GM06990 (cell line): ENCODE data around the gene SORD.

Experiments used
- DNase-seq: peaks from one replicate; pipeline ENCODE4 v3.0.0-alpha.2; 2011; ENCODE audit not compliant: insufficient read length; ENCODE audit errors: extremely low read depth
- H3K27me3 ChIP-seq: replicated peaks from 2 replicates; pipeline ENCODE4 v1.6.0; 2011; ENCODE audit warnings: low read length; ENCODE audit not compliant: control insufficient read depth, insufficient read depth
- H3K36me3 ChIP-seq: 2 replicates; pipeline ENCODE4 v1.5.1; 2011; ENCODE audit warnings: low read length; ENCODE audit not compliant: control insufficient read depth, insufficient read depth
- H3K4me3 ChIP-seq: replicated peaks from 2 replicates; pipeline ENCODE4 v1.5.1; 2011; ENCODE audit warnings: low read depth, mild to moderate bottlenecking, control low read depth, low read length
- TF ChIP-seq, protein P1 (sequence below): IDR thresholded peaks from 2 replicates; pipeline ENCODE4 v1.5.1; 2011; ENCODE audit warnings: low read length, control low read depth, mild to moderate bottlenecking, inconsistent platforms; ENCODE audit not compliant: insufficient read depth, poor library complexity, severe bottlenecking

SORD gene

DNA sequence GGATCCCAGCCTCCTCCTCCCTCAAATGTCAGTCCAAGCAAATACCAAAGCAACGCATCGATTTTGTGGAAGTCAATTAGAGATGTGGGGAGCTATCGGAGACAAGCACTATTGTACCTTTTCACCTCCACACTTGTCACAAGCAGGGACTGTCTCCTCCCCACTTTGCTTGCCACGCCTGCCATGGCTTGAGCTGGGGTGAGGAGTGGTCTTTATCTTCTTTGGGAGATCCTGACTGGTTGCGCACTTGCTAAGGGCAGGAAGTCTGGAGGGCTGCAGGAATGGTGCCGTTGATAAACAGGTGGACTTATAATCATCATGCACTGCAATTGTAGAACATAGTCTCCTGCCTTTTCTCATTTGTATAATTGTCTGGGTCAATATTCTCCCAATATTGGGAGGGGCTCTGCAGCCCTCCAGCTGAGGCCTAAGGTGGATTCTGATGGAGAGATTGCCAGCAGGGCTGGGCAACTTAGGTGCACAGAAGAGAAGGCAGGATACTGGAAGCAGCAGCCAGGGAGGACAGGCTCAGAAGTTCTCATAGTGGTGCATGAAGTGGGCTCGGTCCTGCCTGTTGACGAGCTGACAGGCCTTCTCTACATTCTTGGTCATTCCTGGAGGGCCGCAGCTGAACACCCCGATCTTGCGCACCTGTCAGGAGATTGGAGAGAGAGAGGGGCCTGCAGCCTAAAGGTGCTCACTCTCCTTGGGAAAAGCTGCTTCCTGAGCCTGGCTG lies 70.8 kb downstream of the SORD start:
- no peaks in the 10 kb centered on the region for H3K36me3 ChIP-seq
- TF ChIP-seq, protein P1, sequence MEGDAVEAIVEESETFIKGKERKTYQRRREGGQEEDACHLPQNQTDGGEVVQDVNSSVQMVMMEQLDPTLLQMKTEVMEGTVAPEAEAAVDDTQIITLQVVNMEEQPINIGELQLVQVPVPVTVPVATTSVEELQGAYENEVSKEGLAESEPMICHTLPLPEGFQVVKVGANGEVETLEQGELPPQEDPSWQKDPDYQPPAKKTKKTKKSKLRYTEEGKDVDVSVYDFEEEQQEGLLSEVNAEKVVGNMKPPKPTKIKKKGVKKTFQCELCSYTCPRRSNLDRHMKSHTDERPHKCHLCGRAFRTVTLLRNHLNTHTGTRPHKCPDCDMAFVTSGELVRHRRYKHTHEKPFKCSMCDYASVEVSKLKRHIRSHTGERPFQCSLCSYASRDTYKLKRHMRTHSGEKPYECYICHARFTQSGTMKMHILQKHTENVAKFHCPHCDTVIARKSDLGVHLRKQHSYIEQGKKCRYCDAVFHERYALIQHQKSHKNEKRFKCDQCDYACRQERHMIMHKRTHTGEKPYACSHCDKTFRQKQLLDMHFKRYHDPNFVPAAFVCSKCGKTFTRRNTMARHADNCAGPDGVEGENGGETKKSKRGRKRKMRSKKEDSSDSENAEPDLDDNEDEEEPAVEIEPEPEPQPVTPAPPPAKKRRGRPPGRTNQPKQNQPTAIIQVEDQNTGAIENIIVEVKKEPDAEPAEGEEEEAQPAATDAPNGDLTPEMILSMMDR = no peak
- no peak for DNase-seq
- peaks cover 2% of the 10 kb centered on the region for H3K27me3 ChIP-seq
- H3K4me3 ChIP-seq = no peak overlapping the region

DNA sequence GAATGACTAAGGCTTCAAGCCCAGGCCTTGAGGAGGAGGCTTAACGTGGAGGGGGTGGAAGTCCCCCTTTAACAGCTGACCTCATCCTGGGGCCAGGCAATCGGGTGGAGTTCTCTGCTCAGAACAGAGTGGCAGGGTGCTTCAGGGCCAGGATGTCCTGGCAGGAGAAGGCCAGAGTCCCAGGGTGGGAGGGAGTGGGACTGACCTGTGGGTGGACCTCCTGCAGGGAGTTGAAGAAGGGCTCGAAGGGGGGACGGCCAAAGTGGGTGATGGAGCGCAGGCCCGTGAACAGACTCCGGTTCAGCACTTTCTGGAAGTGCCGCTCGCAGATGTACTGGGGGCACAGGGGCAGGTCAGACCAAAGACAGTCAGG lies 71.3 kb downstream of the SORD start:
- no peak for DNase-seq
- no peaks in the 10 kb centered on the region for H3K36me3 ChIP-seq
- H3K27me3 ChIP-seq = peaks cover 2% of the 10 kb centered on the region
- H3K4me3 ChIP-seq = no peak overlapping the region
- TF ChIP-seq, protein P1 = no peak

DNA sequence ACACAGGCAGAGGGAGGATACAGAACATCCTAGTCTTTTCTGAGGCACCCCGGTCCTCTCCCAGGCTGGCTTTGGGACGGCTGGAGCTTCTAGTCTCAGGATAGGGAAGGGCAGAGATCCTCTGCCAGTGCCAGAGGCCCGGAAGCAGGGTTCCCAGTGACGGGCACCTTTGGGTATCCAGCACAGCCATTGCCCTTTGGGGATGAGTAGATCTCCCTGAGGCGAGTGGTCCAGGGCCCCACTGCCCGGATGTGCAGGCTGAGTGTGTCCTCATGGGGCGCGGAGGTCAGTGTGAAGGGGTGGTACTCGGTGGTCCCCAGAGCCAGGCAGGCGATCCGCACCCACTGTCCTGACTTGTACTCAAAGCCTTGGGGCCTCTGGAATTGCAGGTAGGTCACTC lies 72.7 kb downstream of the SORD start:
- Histone ChIP-seq H3K27me3 (peaks cover 2% of the 10 kb centered on the region), H3K36me3 (no peaks in the 10 kb centered on the region), H3K4me3 (no peak overlapping the region)
- TF ChIP-seq, protein P1 = no peak
- no peak for DNase-seq

DNA sequence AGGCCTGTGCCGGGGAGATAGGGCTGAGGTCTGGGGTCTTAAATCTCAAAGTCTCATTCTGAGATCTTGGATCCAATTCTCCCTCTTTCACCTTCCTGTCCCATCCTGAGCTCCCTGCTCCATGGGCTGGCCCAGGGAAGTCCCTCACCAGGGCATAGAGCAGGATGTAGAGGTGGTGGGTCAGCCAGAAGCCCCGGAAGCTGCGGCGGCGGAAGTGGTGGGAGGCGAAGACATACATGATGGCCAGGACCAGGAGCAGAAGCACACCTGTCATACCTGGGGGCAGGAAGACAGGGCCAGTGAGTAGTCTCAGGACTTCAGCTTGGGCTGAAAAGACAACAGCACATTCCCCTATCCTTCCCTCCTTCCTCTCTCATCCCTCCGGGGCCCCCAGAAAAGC lies 74.5 kb downstream of the SORD start:
- DNase-seq = no peak
- Histone ChIP-seq H3K36me3 (no peaks in the 10 kb centered on the region), H3K4me3 (no peak overlapping the region), H3K27me3 (peaks cover 2% of the 10 kb centered on the region)
- TF ChIP-seq, protein P1 = no peak

DNA sequence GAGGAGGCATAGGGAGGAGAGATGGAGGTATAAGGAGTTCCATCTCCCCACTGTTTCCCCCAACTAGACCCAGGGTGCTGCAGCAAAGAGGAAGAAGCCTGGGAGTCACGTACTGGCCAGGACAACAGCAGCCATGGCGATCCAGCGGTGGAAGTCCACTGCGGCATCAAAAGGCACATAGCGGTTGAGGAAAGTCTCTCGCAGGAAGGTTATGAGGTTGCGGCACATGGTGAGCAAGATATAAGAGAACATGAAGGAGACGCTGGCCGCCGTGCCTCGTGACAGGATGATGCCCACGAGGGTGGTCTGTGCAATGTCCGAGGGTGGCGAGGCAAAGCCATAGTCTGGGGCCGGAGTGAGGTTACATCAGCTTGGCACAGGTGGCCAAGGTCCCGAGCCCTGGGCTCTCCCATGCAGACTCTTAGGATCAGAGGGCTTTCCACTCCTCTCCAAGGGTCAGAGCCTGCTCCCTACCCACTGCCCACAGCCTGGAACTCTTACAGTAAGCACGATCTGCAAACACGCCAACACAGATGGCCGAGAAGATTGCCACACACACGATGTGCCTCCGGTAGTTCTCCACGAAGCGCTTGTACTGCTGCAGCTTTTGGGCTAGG lies 76.7 kb downstream of the SORD start:
- TF ChIP-seq, protein P1 = no peak
- Histone ChIP-seq H3K4me3 (no peak overlapping the region), H3K36me3 (no peaks in the 10 kb centered on the region), H3K27me3 (no peaks in the 10 kb centered on the region; the same call in none of the 2 replicates)
- no peak for DNase-seq
